Trophoblast cell (in vitro differentiated cells and primary cell): ENCODE data around the gene SYNJ2.

Experiments
- DNase-seq, 2 donors: peaks; one replicate each; pipeline ENCODE4 v3.0.0-alpha.2; 2016
- H2AFZ ChIP-seq: 2 replicates; pipeline ENCODE4 v1.6.1; 2013; ENCODE audit warnings: low read length, moderate library complexity, mild to moderate bottlenecking; ENCODE audit not compliant: insufficient read depth, poor library complexity
- H2AK5ac ChIP-seq: 2 replicates; pipeline ENCODE4 v1.6.1; 2013; ENCODE audit warnings: mild to moderate bottlenecking, low read length
- H2BK120ac ChIP-seq: 2 replicates; pipeline ENCODE4 v1.6.1; 2013; ENCODE audit warnings: low read length, mild to moderate bottlenecking, moderate library complexity; ENCODE audit not compliant: insufficient read depth, poor library complexity
- H2BK12ac ChIP-seq: 2 replicates; pipeline ENCODE4 v1.6.1; 2013; ENCODE audit warnings: mild to moderate bottlenecking, low read length, moderate library complexity
- H2BK5ac ChIP-seq: 2 replicates; pipeline ENCODE4 v1.6.1; 2013; ENCODE audit warnings: low read length, low read depth, moderate library complexity, mild to moderate bottlenecking; ENCODE audit not compliant: poor library complexity
- H3K14ac ChIP-seq: 2 replicates; pipeline ENCODE4 v1.6.1; 2013; ENCODE audit warnings: mild to moderate bottlenecking, low read length
- H3K18ac ChIP-seq: 2 replicates; pipeline ENCODE4 v1.6.1; 2013; ENCODE audit warnings: mild to moderate bottlenecking, low read length
- H3K23ac ChIP-seq: 2 replicates; pipeline ENCODE4 v1.6.1; 2013; ENCODE audit warnings: low read length
- H3K27ac ChIP-seq: 2 replicates; pipeline ENCODE4 v1.5.1; 2013; ENCODE audit warnings: low read depth, mild to moderate bottlenecking, inconsistent platforms, low read length, moderate library complexity
- H3K27me3 ChIP-seq: 2 replicates; pipeline ENCODE4 v1.6.1; 2013; ENCODE audit warnings: inconsistent platforms, mild to moderate bottlenecking, low read length, moderate library complexity; ENCODE audit not compliant: insufficient read depth
- H3K36me3 ChIP-seq, 2 experiments: 1 replicate in 1 of 2; 2 replicates in 1 of 2; pipeline ENCODE4 v1.6.1; 2013; ENCODE audit warnings: low read length in 2 of 2, mild to moderate bottlenecking in 2 of 2, moderate library complexity in 1 of 2; ENCODE audit not compliant: insufficient read depth in 2 of 2, control insufficient read depth in 1 of 2
- H3K4ac ChIP-seq: 2 replicates; pipeline ENCODE4 v1.6.1; 2013; ENCODE audit warnings: low read depth, mild to moderate bottlenecking, low read length, moderate library complexity
- H3K4me1 ChIP-seq, 2 experiments: 1 replicate in 1 of 2; 2 replicates in 1 of 2; pipeline ENCODE4 v1.6.1; 2013; ENCODE audit warnings: low read length in 2 of 2, mild to moderate bottlenecking in 2 of 2, moderate library complexity in 1 of 2; ENCODE audit not compliant: insufficient read depth in 2 of 2, control insufficient read depth in 1 of 2
- H3K4me2 ChIP-seq: 2 replicates; pipeline ENCODE4 v1.6.1; 2013; ENCODE audit warnings: inconsistent platforms, mild to moderate bottlenecking, low read length, moderate library complexity
- H3K4me3 ChIP-seq: 2 replicates; pipeline ENCODE4 v1.5.1; 2013; ENCODE audit warnings: mild to moderate bottlenecking, low read depth, low read length, inconsistent platforms
- H3K79me1 ChIP-seq: one replicate; pipeline ENCODE4 v1.6.1; 2013; ENCODE audit warnings: low read length
- H3K79me2 ChIP-seq: 2 replicates; pipeline ENCODE4 v1.6.1; 2013; ENCODE audit warnings: low read length, mild to moderate bottlenecking; ENCODE audit not compliant: control insufficient read depth, insufficient read depth, poor library complexity
- H3K9ac ChIP-seq: 2 replicates; pipeline ENCODE4 v1.6.1; 2013; ENCODE audit warnings: mild to moderate bottlenecking, low read length
- H3K9me3 ChIP-seq: 2 replicates; pipeline ENCODE4 v1.6.1; 2013; ENCODE audit warnings: low read depth, mild to moderate bottlenecking, control low read depth, inconsistent platforms, low read length; ENCODE audit not compliant: insufficient read depth
- H4K12ac ChIP-seq: 2 replicates; pipeline ENCODE4 v1.6.1; 2013; ENCODE audit warnings: low read depth, mild to moderate bottlenecking, low read length, moderate library complexity
- H4K8ac ChIP-seq: 2 replicates; pipeline ENCODE4 v1.6.1; 2013; ENCODE audit warnings: low read depth, mild to moderate bottlenecking, low read length, moderate library complexity
- H4K91ac ChIP-seq: one replicate; pipeline ENCODE4 v1.6.1; 2013; ENCODE audit warnings: low read depth, mild to moderate bottlenecking, low read length, moderate library complexity
- WGBS: extraction: QIAGEN DNeasy Blood & Tissue Kit; methylation state at CpG from one replicate; pipeline ENCODE4 v1.1.7; 2013; ENCODE audit warnings: missing lambda C conversion rate; ENCODE audit not compliant: insufficient read length, insufficient coverage; ENCODE audit errors: extremely low coverage; 5-methylcytosine and 5-hydroxymethylcytosine counted together

The SYNJ2 gene

GRCh38 chr6:157984128-157984527, 2.5 kb downstream of the SYNJ2 start:
- Histone ChIP-seq H2BK12ac (no peak overlapping the region), H3K18ac (no peak overlapping the region), H3K79me1 (peaks cover 20% of the 10 kb centered on the region), H4K12ac (no peak overlapping the region), H3K14ac (no peak overlapping the region), H3K27ac (no peak overlapping the region), H4K91ac (no peak overlapping the region), H3K27me3 (no peaks in the 10 kb centered on the region), H4K8ac (no peak overlapping the region), H3K4me2 (no peak overlapping the region), H3K4ac (peak overlapping the region; percentile 4), H2AK5ac (no peak overlapping the region), H3K9ac (no peak overlapping the region), H2AFZ (no peak overlapping the region), H3K4me3 (no peak overlapping the region), H3K36me3 (no peaks in the 10 kb centered on the region), H3K9me3 (no peaks in the 10 kb centered on the region), H2BK120ac (no peak overlapping the region), H3K4me1 (peaks cover 21 to 27% of the 10 kb centered on the region in 2 experiments), H3K23ac (no peak overlapping the region), H3K79me2 (peaks cover 21% of the 10 kb centered on the region), H2BK5ac (no peak overlapping the region)
- DNase-seq = no peak
- WGBS = no CpG with 5 or more reads among the region's 4 CpGs

- peak overlapping the region; percentile 8 for H3K4me2 ChIP-seq
- no peak overlapping the region for H3K23ac ChIP-seq
- peaks cover 22% of the 10 kb centered on the region for H3K79me2 ChIP-seq
- peak overlapping the region; percentile 4 for H3K4ac ChIP-seq
- H4K8ac ChIP-seq = no peak overlapping the region
- peak overlapping the region; percentile 4 for H3K18ac ChIP-seq
- no peak overlapping the region for H3K27ac ChIP-seq
- H3K14ac ChIP-seq = no peak overlapping the region
- H3K27me3 ChIP-seq = no peaks in the 10 kb centered on the region
- no peak overlapping the region for H2BK120ac ChIP-seq
- H2AK5ac ChIP-seq = no peak overlapping the region
- H3K9me3 ChIP-seq = no peaks in the 10 kb centered on the region
- H3K36me3 ChIP-seq = no peaks in the 10 kb centered on the region
- H4K12ac ChIP-seq = no peak overlapping the region
- no peak overlapping the region for H2AFZ ChIP-seq
- no peak overlapping the region for H2BK5ac ChIP-seq
- H2BK12ac ChIP-seq = no peak overlapping the region
- H4K91ac ChIP-seq = peak overlapping the region; percentile 1
- no peak overlapping the region for H3K9ac ChIP-seq
- H3K79me1 ChIP-seq = peaks cover 21% of the 10 kb centered on the region
- no peak overlapping the region for H3K4me3 ChIP-seq
- WGBS = no CpG with 5 or more reads among the region's 14 CpGs
- no peak for DNase-seq
- peaks cover 25 to 31% of the 10 kb centered on the region in 2 experiments for H3K4me1 ChIP-seq
Observed at GRCh38 chr6:157984686-157985225, 3.1 kb downstream of the SYNJ2 start.

DNA sequence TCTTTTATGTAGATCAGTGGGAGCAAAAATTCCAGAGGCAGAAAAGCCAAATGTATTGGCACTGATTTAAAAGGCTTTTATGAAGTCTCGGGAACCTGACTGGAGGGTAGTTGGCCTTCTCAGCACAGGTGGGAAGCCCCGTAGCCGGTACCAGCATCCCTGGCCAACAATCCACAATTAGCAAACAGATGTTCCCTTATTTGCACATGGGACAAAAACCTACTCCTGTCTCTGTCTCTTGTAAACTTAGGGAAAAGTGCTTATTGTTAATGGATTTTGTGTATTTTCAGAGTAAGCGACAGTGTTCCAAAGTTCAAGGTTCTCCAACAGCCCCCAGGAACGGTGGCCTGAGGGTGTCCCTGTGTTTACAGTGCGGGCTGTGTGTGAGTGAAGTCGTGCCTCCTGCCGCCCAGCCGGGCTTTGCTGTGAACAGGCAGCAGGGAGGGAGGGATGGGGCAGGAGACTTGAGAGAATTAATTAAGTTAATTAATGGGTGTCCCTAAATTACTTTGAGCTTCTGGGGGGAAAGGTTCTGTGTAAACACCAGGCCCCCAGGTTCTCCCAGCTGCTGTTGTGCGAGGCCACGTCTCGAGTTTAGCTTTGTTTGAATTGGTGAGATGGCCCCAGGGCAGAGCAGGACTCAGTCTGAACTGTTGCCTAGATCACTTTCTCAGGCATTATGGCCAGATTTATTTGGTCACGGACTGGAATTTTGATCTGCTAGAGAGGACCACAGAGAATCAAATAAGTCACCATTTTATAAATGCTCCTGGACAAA, 3.9 kb downstream of the SYNJ2 start:
- no peak overlapping the region for H4K12ac ChIP-seq
- no peaks in the 10 kb centered on the region for H3K9me3 ChIP-seq
- no CpG with 5 or more reads among the region's 13 CpGs for WGBS
- peak overlapping the region; percentile 71 for H3K4ac ChIP-seq
- peaks cover 33 to 39% of the 10 kb centered on the region in 2 experiments for H3K4me1 ChIP-seq
- H3K4me3 ChIP-seq = no peak overlapping the region
- no peak overlapping the region for H2AFZ ChIP-seq
- no peak overlapping the region for H3K18ac ChIP-seq
- no peaks in the 10 kb centered on the region for H3K27me3 ChIP-seq
- H4K91ac ChIP-seq = peak overlapping the region; percentile 72
- H3K36me3 ChIP-seq = no peaks in the 10 kb centered on the region
- H2BK12ac ChIP-seq = peak overlapping the region; percentile 44
- H3K79me2 ChIP-seq = peaks cover 28% of the 10 kb centered on the region
- H3K27ac ChIP-seq = peak overlapping the region; percentile 65
- H3K14ac ChIP-seq = no peak overlapping the region
- H3K4me2 ChIP-seq = peak overlapping the region; percentile 54
- no peak overlapping the region for H2AK5ac ChIP-seq
- H2BK5ac ChIP-seq = peak overlapping the region; percentile 57
- H4K8ac ChIP-seq = peak overlapping the region; percentile 34
- H3K79me1 ChIP-seq = peaks cover 23% of the 10 kb centered on the region
- H3K23ac ChIP-seq = no peak overlapping the region
- H2BK120ac ChIP-seq = peak overlapping the region; percentile 79
- H3K9ac ChIP-seq = no peak overlapping the region
- peak; percentile 72 to 85 for DNase-seq

DNA sequence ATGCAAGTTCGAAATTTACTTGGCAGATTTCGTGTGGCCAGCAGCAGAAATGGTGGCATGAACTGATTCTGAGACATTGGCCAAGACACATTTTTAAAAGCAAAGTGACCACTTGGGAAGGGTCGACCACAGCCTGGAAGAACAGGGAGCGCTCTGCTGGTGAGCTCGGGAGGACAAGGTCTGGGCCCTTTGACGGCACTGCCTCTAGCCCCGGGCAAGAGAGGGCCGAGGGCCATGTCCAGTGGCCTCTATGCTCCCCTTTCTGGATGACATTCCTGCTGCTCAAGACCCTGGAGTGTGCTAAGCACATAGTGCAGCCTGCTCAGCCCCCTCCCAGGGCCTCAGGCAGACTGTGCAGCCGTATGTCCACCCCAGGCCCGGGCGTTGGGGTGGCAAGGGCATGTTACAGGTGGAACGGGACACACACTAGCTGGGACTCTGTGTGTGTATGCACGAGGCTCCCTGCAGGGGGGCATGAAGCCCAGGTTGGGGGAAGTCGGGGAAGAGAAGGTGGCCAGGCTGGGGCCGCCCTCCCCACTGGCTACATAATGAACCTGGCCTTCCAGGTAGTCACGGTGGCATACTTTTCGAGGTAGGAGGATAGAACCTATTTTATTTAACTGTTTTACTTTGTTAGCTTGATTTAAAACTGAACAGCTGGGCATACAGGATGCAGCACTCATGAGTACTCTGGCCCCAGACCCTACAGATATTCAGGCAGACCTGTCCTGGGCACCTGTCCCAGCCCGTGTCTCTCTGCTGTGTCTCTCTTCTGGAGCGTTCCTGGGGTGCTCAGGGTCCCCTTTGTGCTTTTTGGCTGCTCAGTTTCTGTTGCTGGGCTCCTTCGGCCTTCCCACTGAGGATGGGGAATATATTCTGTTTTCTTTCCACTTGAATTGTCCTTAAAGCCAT, 6.4 kb downstream of the SYNJ2 start:
- no peak overlapping the region for H3K18ac ChIP-seq
- H2AFZ ChIP-seq = no peak overlapping the region
- no peak overlapping the region for H4K12ac ChIP-seq
- H3K27ac ChIP-seq = peak overlapping the region; percentile 13
- peak overlapping the region; percentile 14 for H3K14ac ChIP-seq
- H4K8ac ChIP-seq = peak overlapping the region; percentile 35
- H2AK5ac ChIP-seq = no peak overlapping the region
- H3K27me3 ChIP-seq = no peaks in the 10 kb centered on the region
- peaks cover 27 to 33% of the 10 kb centered on the region in 2 experiments for H3K4me1 ChIP-seq
- WGBS = no CpG with 5 or more reads among the region's 20 CpGs
- peak overlapping the region; percentile 25 for H2BK120ac ChIP-seq
- peak overlapping the region; percentile 19 for H4K91ac ChIP-seq
- H3K23ac ChIP-seq = no peak overlapping the region
- no peak overlapping the region for H3K4me2 ChIP-seq
- H3K9ac ChIP-seq = no peak overlapping the region
- no peak overlapping the region for H3K4me3 ChIP-seq
- H3K36me3 ChIP-seq = no peaks in the 10 kb centered on the region
- no peak for DNase-seq
- peaks cover 8% of the 10 kb centered on the region for H3K79me1 ChIP-seq
- no peak overlapping the region for H2BK12ac ChIP-seq
- H3K4ac ChIP-seq = peak overlapping the region; percentile 38
- H3K79me2 ChIP-seq = peaks cover 20% of the 10 kb centered on the region
- no peak overlapping the region for H2BK5ac ChIP-seq
- H3K9me3 ChIP-seq = no peaks in the 10 kb centered on the region
